HEK293 (cell line): ENCODE measurements around the gene GLMP.

Source experiments
- GLIS1 ChIP-seq: fragments of 450-650 bp; formaldehyde crosslinking; IDR thresholded peaks from 2 replicates; pipeline ENCODE4 v1.5.1; 2016; ENCODE audit warnings: missing biosample characterization, missing genetic modification characterization
- ZBTB8A ChIP-seq: fragments of 450-650 bp; formaldehyde crosslinking; IDR thresholded peaks from 2 replicates; pipeline ENCODE4 v1.5.1; 2016; ENCODE audit warnings: missing biosample characterization, missing genetic modification characterization
- ZNF169 ChIP-seq: fragments of 450-650 bp; formaldehyde crosslinking; IDR thresholded peaks from 2 replicates; pipeline ENCODE4 v1.5.1; 2016; ENCODE audit warnings: missing biosample characterization, missing genetic modification characterization
- ZNF274 ChIP-seq, 2 experiments: fragments of 200-500 bp in 1 of 2; fragments of 450-650 bp in 1 of 2; sonication (Bioruptor generic) in 1 of 2; formaldehyde crosslinking in 1 of 2; IDR thresholded peaks; 2 replicates each; pipeline versions ENCODE4 v1.5.1 to v1.6.1; 2014 to 2016; ENCODE audit warnings: borderline replicate concordance in 1 of 2, inconsistent platforms in 1 of 2, low read length in 1 of 2, missing biosample characterization in 1 of 2, missing genetic modification characterization in 1 of 2
- ZNF660 ChIP-seq: fragments of 450-650 bp; IDR thresholded peaks from 2 replicates; pipeline ENCODE4 v1.5.1; 2018; ENCODE audit warnings: missing biosample characterization, mild to moderate bottlenecking, missing genetic modification characterization
- ZNF76 ChIP-seq: fragments of 450-650 bp; formaldehyde crosslinking; IDR thresholded peaks from 2 replicates; pipeline ENCODE4; 2016; ENCODE audit warnings: low read depth, missing biosample characterization, missing genetic modification characterization, borderline replicate concordance
- TF ChIP-seq, protein P1 (sequence below): fragments of 450-650 bp; formaldehyde crosslinking; IDR thresholded peaks from 2 replicates; pipeline ENCODE4 v1.5.1; 2016; ENCODE audit warnings: missing biosample characterization, missing genetic modification characterization
- TF ChIP-seq, protein P2 (sequence below): fragments of 450-650 bp; formaldehyde crosslinking; IDR thresholded peaks from 2 replicates; pipeline ENCODE4 v1.5.1; 2016; ENCODE audit warnings: missing biosample characterization, missing genetic modification characterization
- TF ChIP-seq, protein P3 (sequence below): fragments of 450-650 bp; formaldehyde crosslinking; IDR thresholded peaks from 2 replicates; pipeline ENCODE4 v1.5.0; 2017; ENCODE audit warnings: missing biosample characterization, missing genetic modification characterization, borderline replicate concordance
- TF ChIP-seq, protein P4 (sequence below): fragments of 450-650 bp; formaldehyde crosslinking; IDR thresholded peaks from 2 replicates; pipeline ENCODE4 v1.5.1; 2016; ENCODE audit warnings: missing biosample characterization, missing genetic modification characterization, low read depth

DNA sequence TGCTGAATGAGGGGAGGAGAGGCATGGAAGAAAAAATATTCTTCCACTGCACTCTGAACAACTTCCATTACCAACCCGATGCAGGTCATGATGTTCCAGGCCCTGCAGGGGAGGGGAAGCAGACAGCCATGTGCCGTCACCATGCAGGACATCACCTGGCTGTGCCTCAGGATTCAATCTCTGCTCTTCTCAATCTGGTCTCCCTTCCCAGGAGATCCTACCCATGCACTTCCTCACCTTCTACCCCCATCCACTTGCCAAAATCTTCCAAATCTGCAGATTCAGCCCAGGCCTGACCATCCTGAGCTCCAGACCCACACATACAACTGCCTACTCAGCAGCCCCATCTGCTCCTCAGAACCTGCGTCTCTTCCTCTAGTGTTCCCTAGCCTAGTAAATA, 41.8 kb downstream of the GLMP start:
- TF ChIP-seq ZNF169: no peak
- TF ChIP-seq ZNF76: no peak
- TF ChIP-seq, protein P1, sequence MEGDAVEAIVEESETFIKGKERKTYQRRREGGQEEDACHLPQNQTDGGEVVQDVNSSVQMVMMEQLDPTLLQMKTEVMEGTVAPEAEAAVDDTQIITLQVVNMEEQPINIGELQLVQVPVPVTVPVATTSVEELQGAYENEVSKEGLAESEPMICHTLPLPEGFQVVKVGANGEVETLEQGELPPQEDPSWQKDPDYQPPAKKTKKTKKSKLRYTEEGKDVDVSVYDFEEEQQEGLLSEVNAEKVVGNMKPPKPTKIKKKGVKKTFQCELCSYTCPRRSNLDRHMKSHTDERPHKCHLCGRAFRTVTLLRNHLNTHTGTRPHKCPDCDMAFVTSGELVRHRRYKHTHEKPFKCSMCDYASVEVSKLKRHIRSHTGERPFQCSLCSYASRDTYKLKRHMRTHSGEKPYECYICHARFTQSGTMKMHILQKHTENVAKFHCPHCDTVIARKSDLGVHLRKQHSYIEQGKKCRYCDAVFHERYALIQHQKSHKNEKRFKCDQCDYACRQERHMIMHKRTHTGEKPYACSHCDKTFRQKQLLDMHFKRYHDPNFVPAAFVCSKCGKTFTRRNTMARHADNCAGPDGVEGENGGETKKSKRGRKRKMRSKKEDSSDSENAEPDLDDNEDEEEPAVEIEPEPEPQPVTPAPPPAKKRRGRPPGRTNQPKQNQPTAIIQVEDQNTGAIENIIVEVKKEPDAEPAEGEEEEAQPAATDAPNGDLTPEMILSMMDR (tag by site-specific recombination): no peak
- no peak for TF ChIP-seq ZBTB8A (tag by site-specific recombination)
- TF ChIP-seq GLIS1 (tag by site-specific recombination): no peak
- TF ChIP-seq, protein P2, sequence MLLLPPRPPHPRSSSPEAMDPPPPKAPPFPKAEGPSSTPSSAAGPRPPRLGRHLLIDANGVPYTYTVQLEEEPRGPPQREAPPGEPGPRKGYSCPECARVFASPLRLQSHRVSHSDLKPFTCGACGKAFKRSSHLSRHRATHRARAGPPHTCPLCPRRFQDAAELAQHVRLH (tag by site-specific recombination): no peak
- no peak for TF ChIP-seq ZNF660
- no peak for TF ChIP-seq ZNF274 (IDR thresholded peaks at IDR 0.05; ENCODE audit: low read length)
- TF ChIP-seq ZNF274 (tag by site-specific recombination; IDR thresholded peaks at IDR 0.05; ENCODE audit: borderline replicate concordance): no peak
- TF ChIP-seq, protein P3, sequence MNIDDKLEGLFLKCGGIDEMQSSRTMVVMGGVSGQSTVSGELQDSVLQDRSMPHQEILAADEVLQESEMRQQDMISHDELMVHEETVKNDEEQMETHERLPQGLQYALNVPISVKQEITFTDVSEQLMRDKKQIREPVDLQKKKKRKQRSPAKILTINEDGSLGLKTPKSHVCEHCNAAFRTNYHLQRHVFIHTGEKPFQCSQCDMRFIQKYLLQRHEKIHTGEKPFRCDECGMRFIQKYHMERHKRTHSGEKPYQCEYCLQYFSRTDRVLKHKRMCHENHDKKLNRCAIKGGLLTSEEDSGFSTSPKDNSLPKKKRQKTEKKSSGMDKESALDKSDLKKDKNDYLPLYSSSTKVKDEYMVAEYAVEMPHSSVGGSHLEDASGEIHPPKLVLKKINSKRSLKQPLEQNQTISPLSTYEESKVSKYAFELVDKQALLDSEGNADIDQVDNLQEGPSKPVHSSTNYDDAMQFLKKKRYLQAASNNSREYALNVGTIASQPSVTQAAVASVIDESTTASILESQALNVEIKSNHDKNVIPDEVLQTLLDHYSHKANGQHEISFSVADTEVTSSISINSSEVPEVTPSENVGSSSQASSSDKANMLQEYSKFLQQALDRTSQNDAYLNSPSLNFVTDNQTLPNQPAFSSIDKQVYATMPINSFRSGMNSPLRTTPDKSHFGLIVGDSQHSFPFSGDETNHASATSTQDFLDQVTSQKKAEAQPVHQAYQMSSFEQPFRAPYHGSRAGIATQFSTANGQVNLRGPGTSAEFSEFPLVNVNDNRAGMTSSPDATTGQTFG (tag by site-specific recombination): no peak
- TF ChIP-seq, protein P4, sequence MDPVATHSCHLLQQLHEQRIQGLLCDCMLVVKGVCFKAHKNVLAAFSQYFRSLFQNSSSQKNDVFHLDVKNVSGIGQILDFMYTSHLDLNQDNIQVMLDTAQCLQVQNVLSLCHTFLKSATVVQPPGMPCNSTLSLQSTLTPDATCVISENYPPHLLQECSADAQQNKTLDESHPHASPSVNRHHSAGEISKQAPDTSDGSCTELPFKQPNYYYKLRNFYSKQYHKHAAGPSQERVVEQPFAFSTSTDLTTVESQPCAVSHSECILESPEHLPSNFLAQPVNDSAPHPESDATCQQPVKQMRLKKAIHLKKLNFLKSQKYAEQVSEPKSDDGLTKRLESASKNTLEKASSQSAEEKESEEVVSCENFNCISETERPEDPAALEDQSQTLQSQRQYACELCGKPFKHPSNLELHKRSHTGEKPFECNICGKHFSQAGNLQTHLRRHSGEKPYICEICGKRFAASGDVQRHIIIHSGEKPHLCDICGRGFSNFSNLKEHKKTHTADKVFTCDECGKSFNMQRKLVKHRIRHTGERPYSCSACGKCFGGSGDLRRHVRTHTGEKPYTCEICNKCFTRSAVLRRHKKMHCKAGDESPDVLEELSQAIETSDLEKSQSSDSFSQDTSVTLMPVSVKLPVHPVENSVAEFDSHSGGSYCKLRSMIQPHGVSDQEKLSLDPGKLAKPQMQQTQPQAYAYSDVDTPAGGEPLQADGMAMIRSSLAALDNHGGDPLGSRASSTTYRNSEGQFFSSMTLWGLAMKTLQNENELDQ (tag by site-specific recombination): no peak
